Measurements from ENCODE around the gene SVOPL.

Gene SVOPL

GRCh38 chr7:138607216-138608126 is 93.7 kb downstream of the SVOPL start:
- TF ChIP-seq CTCF (IDR thresholded peaks at IDR 0.05; ENCODE audit: low read depth, low read length), result no peak
- H3K4me3 ChIP-seq (ENCODE audit: low read depth, low read length), result no peak overlapping the region

GRCh38 chr7:138606236-138606635 is 94.9 kb downstream of the SVOPL start:
- no peak overlapping the region for H3K4me3 ChIP-seq (ENCODE audit: low read depth, low read length)
- TF ChIP-seq CTCF (IDR thresholded peaks at IDR 0.05; ENCODE audit: low read depth, low read length), result no peak

- no peak overlapping the region for H3K4me3 ChIP-seq (ENCODE audit: low read depth, low read length)
- no peak for TF ChIP-seq CTCF (IDR thresholded peaks at IDR 0.05; ENCODE audit: low read depth, low read length)
Observed at GRCh38 chr7:138603549-138604318, 97.4 kb downstream of the SVOPL start.

GRCh38 chr7:138602451-138602850 is 98.7 kb downstream of the SVOPL start:
- H3K4me3 ChIP-seq (ENCODE audit: low read depth, low read length), result no peak overlapping the region
- no peak for TF ChIP-seq CTCF (IDR thresholded peaks at IDR 0.05; ENCODE audit: low read depth, low read length)

- no peak for TF ChIP-seq CTCF (IDR thresholded peaks at IDR 0.05; ENCODE audit: low read depth, low read length)
- no peak overlapping the region for H3K4me3 ChIP-seq (ENCODE audit: low read depth, low read length)
Observed at GRCh38 chr7:138595454-138595853, 105.7 kb downstream of the SVOPL start.

GRCh38 chr7:138590154-138590553 is 111.0 kb downstream of the SVOPL start:
- no peak for TF ChIP-seq CTCF (IDR thresholded peaks at IDR 0.05; ENCODE audit: low read depth, low read length)
- no peak overlapping the region for H3K4me3 ChIP-seq (ENCODE audit: low read depth, low read length)

GRCh38 chr7:138588986-138589385 is 112.2 kb downstream of the SVOPL start:
- TF ChIP-seq CTCF (IDR thresholded peaks at IDR 0.05; ENCODE audit: low read depth, low read length), result no peak
- no peak overlapping the region for H3K4me3 ChIP-seq (ENCODE audit: low read depth, low read length)
